ENCODE results near the gene ZNF30.

The ZNF30 gene

DNA sequence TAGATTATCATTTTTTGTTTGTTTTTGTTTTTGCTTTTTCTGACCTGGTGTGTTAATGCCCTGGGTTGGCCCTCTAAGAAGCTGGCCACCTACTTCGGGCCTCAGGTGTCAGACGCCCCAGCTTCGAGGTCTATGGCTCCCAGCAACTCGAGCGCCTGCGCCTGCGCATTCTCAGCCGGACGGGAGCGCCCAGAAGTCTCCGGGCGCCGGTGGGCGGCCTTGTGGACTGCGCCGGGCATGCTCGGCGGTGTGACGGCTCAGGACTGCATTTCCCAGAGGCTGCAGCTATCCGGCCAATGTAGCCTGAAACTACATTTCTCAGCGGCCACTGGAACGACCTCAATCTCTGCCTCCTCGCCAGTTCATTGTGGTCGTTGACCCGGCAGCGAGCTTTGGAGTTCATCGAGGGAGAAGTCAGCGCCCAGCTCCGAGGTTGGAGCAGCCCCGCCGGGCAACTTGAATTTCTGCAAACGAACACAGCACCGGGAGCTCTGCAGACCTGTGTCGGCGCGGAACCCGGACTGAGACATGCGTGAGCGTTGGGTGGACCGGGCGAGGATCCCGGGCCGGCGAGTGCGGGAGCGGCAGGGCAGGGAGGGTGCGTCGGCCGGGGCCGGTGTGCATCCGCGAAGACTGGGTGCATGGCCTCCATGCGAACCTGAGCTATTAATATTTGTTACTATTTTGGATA is at the start of gene ZNF30:
Gene ZNF30, plus strand, starts transcription at position 219 of the 691 bp plus-strand sequence. CDS start 3,045 bp downstream, outside the sequence.
- in situ Hi-C loops (cut with MboI; ENCODE audit: low sequenced_read_pairs, unreplicated experiment): no loop called here
- peak; percentile 95 for DNase-seq (ENCODE audit: low spot score)
- TF ChIP-seq, protein P1, sequence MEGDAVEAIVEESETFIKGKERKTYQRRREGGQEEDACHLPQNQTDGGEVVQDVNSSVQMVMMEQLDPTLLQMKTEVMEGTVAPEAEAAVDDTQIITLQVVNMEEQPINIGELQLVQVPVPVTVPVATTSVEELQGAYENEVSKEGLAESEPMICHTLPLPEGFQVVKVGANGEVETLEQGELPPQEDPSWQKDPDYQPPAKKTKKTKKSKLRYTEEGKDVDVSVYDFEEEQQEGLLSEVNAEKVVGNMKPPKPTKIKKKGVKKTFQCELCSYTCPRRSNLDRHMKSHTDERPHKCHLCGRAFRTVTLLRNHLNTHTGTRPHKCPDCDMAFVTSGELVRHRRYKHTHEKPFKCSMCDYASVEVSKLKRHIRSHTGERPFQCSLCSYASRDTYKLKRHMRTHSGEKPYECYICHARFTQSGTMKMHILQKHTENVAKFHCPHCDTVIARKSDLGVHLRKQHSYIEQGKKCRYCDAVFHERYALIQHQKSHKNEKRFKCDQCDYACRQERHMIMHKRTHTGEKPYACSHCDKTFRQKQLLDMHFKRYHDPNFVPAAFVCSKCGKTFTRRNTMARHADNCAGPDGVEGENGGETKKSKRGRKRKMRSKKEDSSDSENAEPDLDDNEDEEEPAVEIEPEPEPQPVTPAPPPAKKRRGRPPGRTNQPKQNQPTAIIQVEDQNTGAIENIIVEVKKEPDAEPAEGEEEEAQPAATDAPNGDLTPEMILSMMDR (IDR thresholded peaks at IDR 0.05; ENCODE audit: borderline replicate concordance, control extremely low read depth, extremely low read depth, insufficient read depth, missing control alignments): no peak

DNA sequence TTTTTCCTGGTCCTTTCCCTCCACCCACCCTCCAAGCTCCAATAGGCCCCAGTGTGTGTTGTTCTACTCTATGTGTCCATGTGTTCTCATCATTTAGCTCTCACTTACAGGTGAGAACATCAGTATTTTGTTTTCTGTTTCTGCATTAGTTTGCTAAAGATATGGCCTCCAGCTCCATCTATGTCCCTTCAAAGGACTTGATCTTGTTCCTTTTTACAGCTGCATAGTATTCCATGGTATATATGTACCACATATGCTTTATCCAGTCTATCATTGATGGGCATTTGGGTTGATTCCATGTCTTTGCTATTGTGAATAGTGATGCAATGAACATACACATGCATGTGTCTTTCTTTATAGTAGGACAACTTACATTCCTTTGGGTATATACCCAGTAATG is 47.1 kb upstream of the ZNF30 start:
- TF ChIP-seq, protein P1 (IDR thresholded peaks at IDR 0.05; ENCODE audit: borderline replicate concordance, control extremely low read depth, extremely low read depth, insufficient read depth, missing control alignments): no peak
- in situ Hi-C loops (cut with MboI; ENCODE audit: low sequenced_read_pairs, unreplicated experiment): no loop called here
- DNase-seq (ENCODE audit: low spot score): no peak

DNA sequence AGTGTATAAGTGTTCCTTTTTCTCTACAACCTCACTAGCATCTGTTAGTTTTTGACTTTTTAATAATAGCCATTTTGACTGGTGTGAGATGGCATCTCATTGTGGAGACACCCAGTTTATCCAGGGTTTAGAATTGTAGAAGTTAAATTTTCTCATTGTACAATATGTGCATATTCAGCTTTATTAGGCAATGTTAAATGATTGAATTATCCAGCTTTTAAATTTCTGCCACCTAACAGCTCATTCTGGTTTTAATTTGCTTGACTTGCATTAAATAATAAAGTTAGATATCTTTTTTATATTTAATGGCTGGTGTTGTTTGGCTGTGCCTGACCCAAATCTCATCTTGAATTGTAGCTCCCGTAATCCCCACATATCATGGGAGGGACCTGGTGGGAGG is 46.7 kb upstream of the ZNF30 start:
- TF ChIP-seq, protein P1 (IDR thresholded peaks at IDR 0.05; ENCODE audit: borderline replicate concordance, control extremely low read depth, extremely low read depth, insufficient read depth, missing control alignments): no peak
- no peak for DNase-seq (ENCODE audit: low spot score)
- in situ Hi-C loops (cut with MboI; ENCODE audit: low sequenced_read_pairs, unreplicated experiment): no loop called here

DNA sequence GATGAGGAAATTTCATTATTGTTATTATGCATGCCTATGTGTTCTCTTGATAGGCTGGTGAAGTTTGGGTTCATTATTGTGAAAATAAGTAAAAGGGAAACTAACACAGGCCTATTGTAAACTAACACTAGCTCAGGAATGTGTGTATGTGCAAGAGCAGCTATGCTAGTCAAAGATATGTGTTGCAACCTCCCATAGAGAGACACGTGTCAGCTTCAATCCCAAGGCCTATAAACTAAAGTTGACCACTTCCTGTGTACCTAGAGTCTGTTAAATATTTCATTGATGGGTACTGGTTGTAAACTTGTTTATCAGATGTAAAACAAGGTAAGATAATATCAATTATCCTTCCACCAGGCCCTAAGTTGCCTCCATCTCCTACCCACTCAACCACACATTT is 44.7 kb upstream of the ZNF30 start:
- DNase-seq (ENCODE audit: low spot score): no peak
- in situ Hi-C loops (cut with MboI; ENCODE audit: low sequenced_read_pairs, unreplicated experiment): no loop called here
- TF ChIP-seq, protein P1 (IDR thresholded peaks at IDR 0.05; ENCODE audit: borderline replicate concordance, control extremely low read depth, extremely low read depth, insufficient read depth, missing control alignments): no peak

DNA sequence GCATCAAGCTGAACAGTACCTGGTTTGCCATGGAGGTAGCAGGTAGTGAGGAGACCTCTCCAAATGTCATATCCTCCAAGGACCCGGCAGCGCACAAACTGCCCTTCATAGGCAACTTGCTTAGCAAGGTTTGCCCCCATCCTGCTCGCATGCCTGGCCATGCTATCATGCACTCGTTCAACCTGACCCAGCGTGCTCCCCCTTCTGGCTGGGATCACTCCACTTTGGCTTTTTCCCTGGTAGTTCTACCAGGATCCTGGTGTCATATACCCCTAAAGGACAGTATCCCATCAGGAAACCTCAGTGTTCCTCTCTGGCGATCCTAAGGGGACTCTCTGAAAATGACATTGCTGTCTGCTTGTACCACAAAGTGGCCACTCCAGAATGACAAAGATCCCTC is 38.6 kb upstream of the ZNF30 start:
- DNase-seq (ENCODE audit: low spot score): no peak
- in situ Hi-C loops (cut with MboI; ENCODE audit: low sequenced_read_pairs, unreplicated experiment): no loop called here
- TF ChIP-seq, protein P1 (IDR thresholded peaks at IDR 0.05; ENCODE audit: borderline replicate concordance, control extremely low read depth, extremely low read depth, insufficient read depth, missing control alignments): no peak

DNA sequence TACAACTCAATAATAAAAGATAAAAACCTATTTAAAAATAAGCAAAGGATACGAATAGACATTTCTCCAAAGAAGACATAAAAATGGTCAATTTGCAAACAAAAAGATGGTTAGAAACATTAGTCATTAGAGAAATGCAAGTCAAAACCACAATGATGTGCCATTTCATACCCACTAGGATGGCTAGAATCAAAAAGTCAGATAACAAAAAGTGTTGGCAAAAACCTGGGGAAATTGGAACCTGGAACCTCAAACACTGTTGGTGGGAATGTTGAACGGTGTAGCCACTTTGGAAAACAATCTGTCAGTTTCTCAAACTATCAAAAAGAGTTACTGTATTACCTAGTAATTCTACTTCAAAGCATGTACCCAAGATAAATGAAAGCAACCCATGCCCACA is 26.5 kb upstream of the ZNF30 start:
- in situ Hi-C loops (cut with MboI; ENCODE audit: low sequenced_read_pairs, unreplicated experiment): no loop called here
- DNase-seq (ENCODE audit: low spot score): no peak
- TF ChIP-seq, protein P1 (IDR thresholded peaks at IDR 0.05; ENCODE audit: borderline replicate concordance, control extremely low read depth, extremely low read depth, insufficient read depth, missing control alignments): no peak

Measured in GM13976 (cell line).